ENCODE measurements around the gene CIAO2B.

Gene CIAO2B

DNA sequence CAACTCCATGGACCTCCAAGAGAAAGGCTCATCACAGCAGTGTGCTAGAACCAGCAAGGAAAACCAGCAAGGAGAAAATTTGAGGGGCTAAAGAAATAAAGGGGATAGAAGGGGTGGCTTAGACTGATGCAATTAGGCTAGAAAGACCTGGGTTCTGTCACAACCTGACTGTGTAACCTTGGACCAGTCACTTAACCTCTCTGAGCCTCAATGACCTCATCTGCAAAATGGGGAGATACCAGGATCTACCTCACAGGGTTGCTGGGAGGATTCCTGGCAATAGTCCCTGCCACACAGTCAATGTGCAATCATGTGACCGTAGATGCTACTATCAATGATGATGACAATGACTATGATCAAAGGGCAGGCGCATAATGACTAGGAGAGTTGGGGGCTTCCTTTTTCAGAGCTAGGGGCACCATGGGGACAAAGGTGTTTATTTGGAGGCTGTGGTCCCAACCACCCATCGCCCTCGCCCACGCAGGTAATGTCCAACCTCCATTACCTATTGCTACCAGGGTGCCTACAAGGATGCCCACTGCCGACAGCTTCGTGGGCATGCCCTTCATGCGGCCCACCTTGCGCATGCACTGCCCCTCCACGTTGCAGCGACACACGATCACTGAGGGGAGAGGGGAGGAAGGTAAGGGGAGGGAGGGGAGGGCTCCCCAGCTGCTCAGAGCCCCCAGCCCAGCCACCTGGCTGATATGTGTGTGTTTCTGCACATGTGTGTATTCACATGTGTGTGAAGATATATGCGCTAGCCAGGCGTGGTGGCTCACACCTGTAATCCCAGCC is 25.2 kb downstream of the CIAO2B start:
- no peaks in the 10 kb centered on the region for H3K36me3 ChIP-seq (ENCODE audit: control insufficient read depth, insufficient read depth, low read length)
- H3K9ac ChIP-seq (ENCODE audit: low read depth, low read length), result no peak overlapping the region
- H3K27me3 ChIP-seq (ENCODE audit: control insufficient read depth, insufficient read depth, low read length), result no peaks in the 10 kb centered on the region
- H3K4me1 ChIP-seq (ENCODE audit: control insufficient read depth, insufficient read depth, low read length), result no peaks in the 10 kb centered on the region
- no peaks in the 10 kb centered on the region for H3K9me3 ChIP-seq (ENCODE audit: control insufficient read depth, insufficient read depth, low read length)
- H3K4me3 ChIP-seq (ENCODE audit: low read depth, low read length), result no peak overlapping the region
- H3K27ac ChIP-seq (ENCODE audit: low read depth, low read length), result no peak overlapping the region

DNA sequence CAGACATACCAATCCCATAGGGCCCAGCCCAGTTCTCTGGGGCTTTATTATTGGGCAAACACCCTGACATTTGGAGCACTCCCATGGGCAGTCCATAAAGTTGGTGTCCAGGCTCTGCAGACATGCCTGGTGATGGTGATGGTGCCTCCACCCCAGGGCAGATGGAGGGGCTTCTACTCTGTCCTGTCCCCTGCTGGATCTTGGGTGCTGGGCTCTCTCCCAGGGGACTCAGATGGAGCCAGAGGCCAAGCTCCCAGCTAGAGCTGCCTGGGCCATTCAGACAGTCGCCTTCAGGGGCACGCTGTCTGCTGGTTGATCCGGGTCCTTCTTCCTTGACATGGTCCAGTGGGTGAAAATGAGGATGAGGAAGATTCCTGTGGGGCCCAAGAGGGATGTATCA is 26.1 kb downstream of the CIAO2B start:
- H3K9me3 ChIP-seq (ENCODE audit: control insufficient read depth, insufficient read depth, low read length), result no peaks in the 10 kb centered on the region
- no peaks in the 10 kb centered on the region for H3K4me1 ChIP-seq (ENCODE audit: control insufficient read depth, insufficient read depth, low read length)
- H3K27me3 ChIP-seq (ENCODE audit: control insufficient read depth, insufficient read depth, low read length), result no peaks in the 10 kb centered on the region
- no peak overlapping the region for H3K9ac ChIP-seq (ENCODE audit: low read depth, low read length)
- H3K4me3 ChIP-seq (ENCODE audit: low read depth, low read length), result no peak overlapping the region
- no peaks in the 10 kb centered on the region for H3K36me3 ChIP-seq (ENCODE audit: control insufficient read depth, insufficient read depth, low read length)
- H3K27ac ChIP-seq (ENCODE audit: low read depth, low read length), result no peak overlapping the region

DNA sequence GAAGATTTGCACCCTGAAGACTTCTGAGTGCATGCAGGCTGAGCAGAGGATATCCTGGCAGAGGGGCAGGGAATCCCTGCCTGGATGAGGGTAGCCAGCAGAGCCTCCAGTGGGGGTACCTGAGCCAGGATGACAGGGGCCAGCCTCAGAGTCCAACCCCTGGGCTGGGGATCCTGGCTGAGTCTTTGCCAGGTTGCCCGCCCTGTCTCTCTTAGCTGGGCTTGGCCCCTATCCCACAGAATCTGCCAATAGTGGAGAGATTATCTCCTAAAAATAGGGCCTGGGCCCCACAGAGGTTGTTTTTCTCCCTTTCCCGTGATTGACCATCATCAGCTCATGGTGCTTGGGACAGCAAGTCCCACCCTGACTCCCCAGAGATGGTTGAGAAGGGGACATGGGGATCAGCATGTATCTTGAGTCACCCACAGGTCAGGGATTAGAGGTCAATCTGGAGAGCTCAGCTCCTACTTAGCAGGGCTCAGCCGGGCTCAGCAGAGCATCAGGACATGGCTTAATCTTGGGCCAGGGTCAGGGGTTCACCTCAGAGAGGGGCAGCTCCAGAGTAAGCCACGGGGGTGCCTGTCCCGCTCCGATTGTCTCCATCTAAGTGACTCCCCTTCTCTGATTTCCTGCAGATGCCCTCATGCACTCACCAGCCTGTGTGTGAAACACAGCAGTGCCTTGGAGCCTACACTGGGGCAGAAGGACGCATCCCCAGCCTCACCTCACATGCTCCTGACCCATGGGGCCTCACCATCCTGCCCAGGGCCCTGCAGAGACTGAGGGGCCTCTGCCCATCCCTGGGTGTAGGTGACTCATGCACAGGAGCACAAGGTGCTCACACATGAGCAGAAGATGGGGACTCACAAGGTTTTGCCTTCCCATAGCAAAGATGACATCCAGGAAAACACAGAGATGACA is 27.0 kb downstream of the CIAO2B start:
- Histone ChIP-seq H3K36me3 (ENCODE audit: control insufficient read depth, insufficient read depth, low read length) (no peaks in the 10 kb centered on the region), H3K27me3 (ENCODE audit: control insufficient read depth, insufficient read depth, low read length) (no peaks in the 10 kb centered on the region), H3K9ac (ENCODE audit: low read depth, low read length) (no peak overlapping the region), H3K4me3 (ENCODE audit: low read depth, low read length) (no peak overlapping the region), H3K27ac (ENCODE audit: low read depth, low read length) (no peak overlapping the region), H3K4me1 (ENCODE audit: control insufficient read depth, insufficient read depth, low read length) (no peaks in the 10 kb centered on the region), H3K9me3 (ENCODE audit: control insufficient read depth, insufficient read depth, low read length) (no peaks in the 10 kb centered on the region)

DNA sequence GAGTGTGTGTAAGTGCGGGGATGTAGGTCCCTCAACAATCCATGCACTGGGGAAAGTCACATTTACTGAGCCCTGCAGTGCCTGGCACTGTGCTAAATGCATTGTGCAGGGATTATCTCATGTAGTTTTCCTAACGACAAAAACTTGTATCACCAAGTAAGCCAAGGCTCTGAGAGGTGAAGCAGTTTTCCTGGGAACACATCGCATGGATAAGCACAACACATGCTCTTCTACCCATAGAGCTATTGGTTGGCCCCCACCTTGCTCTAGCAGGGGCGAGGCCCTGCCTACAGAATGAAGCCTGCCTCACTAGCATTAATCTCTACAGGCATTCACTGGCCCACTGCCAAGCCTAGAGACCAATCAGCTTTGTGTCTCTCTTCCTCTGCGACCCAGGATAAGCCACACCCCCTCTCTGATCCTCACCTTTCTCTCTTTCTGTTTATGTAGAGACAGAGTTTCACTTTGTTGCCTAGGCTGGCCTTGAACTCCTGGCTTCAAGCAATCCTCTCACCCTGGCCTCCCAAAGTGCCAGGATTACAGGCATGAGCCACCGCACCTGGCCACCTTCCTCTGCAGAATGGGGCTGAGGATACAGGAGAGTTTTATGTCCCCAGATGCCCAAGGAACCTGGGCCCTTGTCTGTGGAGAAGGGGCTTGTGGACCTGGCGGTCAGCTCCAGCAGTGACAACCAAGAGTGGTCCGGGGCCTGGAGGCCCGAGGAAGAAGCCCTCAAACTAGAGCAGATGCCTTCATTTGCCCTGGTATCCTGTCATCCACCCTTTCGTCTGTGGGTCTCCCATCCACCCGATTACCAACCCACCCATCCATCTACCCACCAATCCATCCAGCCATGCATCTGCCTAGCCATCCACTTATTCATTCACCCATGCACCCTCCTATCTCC is 28.3 kb downstream of the CIAO2B start:
- no peaks in the 10 kb centered on the region for H3K9me3 ChIP-seq (ENCODE audit: control insufficient read depth, insufficient read depth, low read length)
- H3K27ac ChIP-seq (ENCODE audit: low read depth, low read length), result no peak overlapping the region
- H3K36me3 ChIP-seq (ENCODE audit: control insufficient read depth, insufficient read depth, low read length), result no peaks in the 10 kb centered on the region
- H3K4me3 ChIP-seq (ENCODE audit: low read depth, low read length), result no peak overlapping the region
- H3K9ac ChIP-seq (ENCODE audit: low read depth, low read length), result no peak overlapping the region
- H3K4me1 ChIP-seq (ENCODE audit: control insufficient read depth, insufficient read depth, low read length), result no peaks in the 10 kb centered on the region
- no peaks in the 10 kb centered on the region for H3K27me3 ChIP-seq (ENCODE audit: control insufficient read depth, insufficient read depth, low read length)

DNA sequence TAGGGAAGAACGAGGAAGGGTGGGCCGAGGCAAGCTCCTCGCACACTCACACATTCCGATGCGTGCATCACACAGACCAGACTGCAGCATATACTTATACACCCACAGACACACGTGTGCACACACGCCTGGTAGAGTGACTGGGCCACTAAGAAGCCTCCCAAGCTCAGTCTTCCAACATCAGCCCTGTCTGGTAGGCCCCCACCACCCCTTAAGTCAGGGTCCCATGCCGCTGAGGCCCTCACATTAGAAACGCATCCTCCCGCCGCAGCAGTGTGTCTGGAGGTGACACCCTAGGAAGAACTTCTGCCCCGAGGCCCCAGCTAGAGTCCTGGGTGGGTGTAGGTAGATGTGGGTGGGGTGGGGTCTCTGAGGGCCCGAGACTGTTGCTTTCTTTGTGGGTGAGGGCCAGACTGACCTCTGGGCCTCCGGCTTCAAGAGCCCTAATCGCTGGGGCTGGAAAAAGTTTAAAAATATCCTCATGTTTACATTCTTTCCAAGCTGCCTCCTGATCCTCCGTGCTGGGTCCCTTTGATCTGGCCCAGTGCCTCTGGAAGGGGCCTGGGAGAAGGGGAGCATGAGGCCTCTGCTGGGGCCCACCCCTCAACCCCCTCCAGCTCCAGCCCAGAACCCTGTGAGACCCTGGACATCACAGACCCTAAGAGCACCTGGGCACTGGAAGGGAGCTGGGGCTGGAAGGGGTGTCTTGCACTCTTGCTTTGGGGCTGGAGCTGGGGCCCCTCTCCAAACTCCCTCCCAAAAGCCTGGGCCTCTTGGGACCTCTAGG is 29.2 kb downstream of the CIAO2B start:
- Histone ChIP-seq H3K4me3 (ENCODE audit: low read depth, low read length) (no peak overlapping the region), H3K9me3 (ENCODE audit: control insufficient read depth, insufficient read depth, low read length) (no peaks in the 10 kb centered on the region), H3K27ac (ENCODE audit: low read depth, low read length) (no peak overlapping the region), H3K4me1 (ENCODE audit: control insufficient read depth, insufficient read depth, low read length) (0 out of 2 replicates have a peak, but pooled peaks cover 2% of the 10 kb centered on the region), H3K36me3 (ENCODE audit: control insufficient read depth, insufficient read depth, low read length) (no peaks in the 10 kb centered on the region), H3K27me3 (ENCODE audit: control insufficient read depth, insufficient read depth, low read length) (no peaks in the 10 kb centered on the region), H3K9ac (ENCODE audit: low read depth, low read length) (no peak overlapping the region)

DNA sequence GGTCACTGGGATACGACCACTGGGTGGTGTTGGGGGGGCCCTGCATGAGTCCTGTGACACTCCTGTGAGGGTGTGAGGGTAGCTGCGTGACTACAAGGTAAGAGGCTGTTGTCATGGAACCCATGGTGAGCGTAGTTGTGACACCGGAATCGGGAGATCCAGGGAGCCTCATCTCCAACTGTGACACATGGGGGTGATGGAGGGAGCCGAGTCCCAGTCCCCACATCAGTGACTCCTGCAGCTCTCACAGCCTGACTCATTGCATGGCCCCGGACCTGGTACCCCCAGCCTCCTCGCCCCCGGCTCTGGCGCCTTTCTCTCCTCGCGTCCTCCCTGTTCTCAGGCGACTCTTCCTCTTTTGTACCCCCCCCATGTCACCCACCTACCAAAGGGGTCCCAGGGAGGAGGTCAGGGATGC is 29.8 kb downstream of the CIAO2B start:
- H3K27me3 ChIP-seq (ENCODE audit: control insufficient read depth, insufficient read depth, low read length), result no peaks in the 10 kb centered on the region
- no peaks in the 10 kb centered on the region for H3K36me3 ChIP-seq (ENCODE audit: control insufficient read depth, insufficient read depth, low read length)
- H3K27ac ChIP-seq (ENCODE audit: low read depth, low read length), result no peak overlapping the region
- no peaks in the 10 kb centered on the region for H3K9me3 ChIP-seq (ENCODE audit: control insufficient read depth, insufficient read depth, low read length)
- no peak overlapping the region for H3K4me3 ChIP-seq (ENCODE audit: low read depth, low read length)
- no peak overlapping the region for H3K9ac ChIP-seq (ENCODE audit: low read depth, low read length)
- H3K4me1 ChIP-seq (ENCODE audit: control insufficient read depth, insufficient read depth, low read length), result peaks cover 8% of the 10 kb centered on the region; the same call in 1 of the 2 replicates

DNA sequence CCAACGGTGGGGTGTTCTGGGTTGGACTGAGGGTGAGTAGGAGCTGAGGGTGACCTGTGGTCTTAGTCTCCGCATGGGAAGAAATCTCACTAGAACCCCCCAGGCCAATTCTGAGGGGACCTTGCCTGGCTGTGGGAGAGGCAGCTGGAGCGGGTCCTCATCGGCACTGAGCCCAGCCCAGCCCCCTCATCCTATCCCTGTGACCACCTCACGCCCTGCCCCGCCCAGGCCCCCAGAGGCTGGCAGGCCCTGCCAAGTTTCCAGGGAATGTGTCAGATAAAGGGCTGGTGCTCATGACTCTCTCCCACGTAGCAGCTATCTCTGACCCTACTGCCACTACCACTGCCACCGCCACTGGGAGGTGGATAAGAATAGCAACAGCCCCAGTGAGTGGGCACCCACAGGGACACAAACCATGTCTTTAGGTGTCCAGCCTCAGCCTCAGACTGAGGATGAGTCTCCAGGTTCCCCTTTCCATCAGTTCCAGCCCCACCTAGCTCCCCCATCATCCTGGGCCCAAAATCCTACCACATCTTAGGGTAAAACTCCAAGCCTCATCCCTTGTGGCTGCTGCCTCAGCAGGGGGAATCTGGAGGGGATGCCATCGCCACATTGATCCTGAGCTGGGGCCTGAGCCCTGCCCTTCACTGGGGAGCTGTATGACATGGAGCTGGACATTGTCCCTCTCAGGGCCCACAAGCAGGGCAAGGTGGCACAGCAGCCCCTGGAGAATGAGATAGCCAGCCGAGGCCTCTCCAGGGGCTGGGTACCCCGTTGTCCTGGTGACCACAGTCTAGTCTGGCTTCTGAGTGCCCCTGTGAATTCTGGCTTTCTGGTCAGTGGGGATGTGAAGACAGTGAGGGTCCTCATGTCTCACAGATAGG is 30.4 kb downstream of the CIAO2B start:
- Histone ChIP-seq H3K4me1 (ENCODE audit: control insufficient read depth, insufficient read depth, low read length) (peaks cover 8% of the 10 kb centered on the region; the same call in 1 of the 2 replicates), H3K27ac (ENCODE audit: low read depth, low read length) (no peak overlapping the region)

DNA sequence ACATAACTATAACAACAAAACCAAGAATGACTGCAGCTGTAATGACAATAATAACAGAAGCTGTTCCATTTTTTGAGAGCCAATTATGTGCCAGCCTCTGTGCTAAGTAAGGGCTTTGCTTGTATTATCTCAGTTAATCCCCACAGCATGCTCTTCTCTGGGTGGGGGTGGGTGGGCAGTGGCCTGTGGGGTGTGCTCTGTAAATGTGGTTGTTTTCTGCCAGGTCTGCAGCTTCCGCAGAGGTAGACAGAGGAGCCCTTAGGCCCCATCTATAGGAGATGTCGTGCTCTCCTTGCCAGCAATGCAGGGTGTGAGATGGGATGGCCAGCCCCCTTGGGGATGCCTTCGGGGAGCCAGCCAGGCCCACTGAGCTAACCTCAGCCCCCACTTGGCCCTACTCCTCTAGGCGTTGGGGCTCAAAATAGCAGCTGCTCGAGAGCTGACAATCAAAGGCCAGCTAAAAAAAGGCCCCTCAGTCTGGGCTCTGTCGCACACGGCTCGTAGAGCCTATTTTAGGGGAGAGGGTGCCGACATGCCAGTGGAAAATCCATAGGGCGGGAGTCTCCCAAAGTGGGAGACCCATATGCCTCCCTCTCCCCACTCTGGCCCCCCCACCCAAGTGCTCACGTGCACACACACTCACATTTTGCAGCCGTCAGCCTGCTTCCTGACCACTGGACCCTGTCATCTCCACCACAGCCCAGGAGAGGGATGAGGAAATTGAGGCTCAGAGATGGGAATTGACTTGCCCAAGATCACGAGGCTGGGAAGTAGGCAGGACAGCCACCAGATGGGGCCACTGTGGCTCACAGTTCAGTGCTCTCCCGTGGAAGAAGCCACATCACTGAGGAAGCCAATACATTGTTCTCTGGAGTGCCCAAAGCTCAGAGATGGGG is 31.3 kb downstream of the CIAO2B start:
- H3K36me3 ChIP-seq (ENCODE audit: control insufficient read depth, insufficient read depth, low read length), result no peaks in the 10 kb centered on the region
- H3K9me3 ChIP-seq (ENCODE audit: control insufficient read depth, insufficient read depth, low read length), result no peaks in the 10 kb centered on the region
- no peak overlapping the region for H3K9ac ChIP-seq (ENCODE audit: low read depth, low read length)
- no peaks in the 10 kb centered on the region for H3K27me3 ChIP-seq (ENCODE audit: control insufficient read depth, insufficient read depth, low read length)
- no peak overlapping the region for H3K4me3 ChIP-seq (ENCODE audit: low read depth, low read length)
- H3K27ac ChIP-seq (ENCODE audit: low read depth, low read length), result no peak overlapping the region
- peaks cover 8% of the 10 kb centered on the region; the same call in 1 of the 2 replicates for H3K4me1 ChIP-seq (ENCODE audit: control insufficient read depth, insufficient read depth, low read length)

More for the DNA sequence above, 30.4 kb downstream of the CIAO2B start:
- H3K4me3 ChIP-seq (ENCODE audit: low read depth, low read length), result no peak overlapping the region
- no peaks in the 10 kb centered on the region for H3K36me3 ChIP-seq (ENCODE audit: control insufficient read depth, insufficient read depth, low read length)
- H3K9ac ChIP-seq (ENCODE audit: low read depth, low read length), result no peak overlapping the region
- no peaks in the 10 kb centered on the region for H3K27me3 ChIP-seq (ENCODE audit: control insufficient read depth, insufficient read depth, low read length)
- no peaks in the 10 kb centered on the region for H3K9me3 ChIP-seq (ENCODE audit: control insufficient read depth, insufficient read depth, low read length)

DNA sequence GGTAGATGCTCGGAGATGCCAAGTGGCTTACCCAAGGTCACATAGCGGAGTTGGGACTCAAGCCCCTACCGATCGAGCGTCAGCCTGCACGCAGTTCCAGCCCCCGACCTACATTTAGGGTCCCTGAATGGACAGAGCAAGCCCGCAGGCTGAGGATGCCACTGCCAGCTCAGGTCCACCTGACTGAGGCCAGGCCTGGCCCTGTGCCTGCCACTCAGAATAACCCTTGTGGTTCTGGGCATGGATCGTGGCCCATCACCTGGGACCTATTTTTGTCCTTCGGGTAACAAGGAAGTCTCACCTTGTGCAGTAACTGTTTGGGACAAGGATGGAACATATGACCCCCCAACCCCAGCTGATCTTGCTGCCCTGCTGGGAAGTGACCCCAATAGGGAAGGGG is 32.6 kb downstream of the CIAO2B start:
- Histone ChIP-seq H3K4me3 (ENCODE audit: low read depth, low read length) (no peak overlapping the region), H3K4me1 (ENCODE audit: control insufficient read depth, insufficient read depth, low read length) (peaks cover 8% of the 10 kb centered on the region; the same call in 1 of the 2 replicates), H3K9ac (ENCODE audit: low read depth, low read length) (no peak overlapping the region), H3K27me3 (ENCODE audit: control insufficient read depth, insufficient read depth, low read length) (no peaks in the 10 kb centered on the region), H3K9me3 (ENCODE audit: control insufficient read depth, insufficient read depth, low read length) (no peaks in the 10 kb centered on the region), H3K36me3 (ENCODE audit: control insufficient read depth, insufficient read depth, low read length) (no peaks in the 10 kb centered on the region), H3K27ac (ENCODE audit: low read depth, low read length) (no peak overlapping the region)
